ENCODE data around the gene PXDC1. TPM values are rescaled to one million over a fixed set of nuclear protein-coding genes. Genes with fewer than 3 reads are reported as not detected.
"Not testable (repeated sequence)": the region's sequence is repeated elsewhere in the genome, so short reads cannot be mapped to it uniquely, and the experiment has no call there.

The PXDC1 gene

DNA sequence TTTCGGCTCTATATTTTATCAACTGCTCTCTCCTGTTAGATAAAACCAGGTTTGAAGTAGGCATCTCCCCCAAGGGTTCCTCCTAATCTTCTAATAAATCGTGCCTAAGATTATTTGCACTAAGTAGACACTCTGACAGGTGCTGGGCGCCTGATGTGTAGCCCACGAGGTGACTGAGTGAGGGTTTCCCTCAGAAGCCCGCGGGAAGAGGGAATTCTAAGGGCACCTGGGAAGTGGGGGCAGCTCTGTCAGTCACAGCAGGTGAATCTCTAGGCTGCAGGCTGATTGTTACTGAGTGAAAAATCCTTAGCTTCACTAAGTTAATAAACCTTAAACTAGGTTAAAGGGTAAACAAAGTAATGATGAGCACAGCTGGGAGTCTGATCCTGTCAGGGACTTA is 68.2 kb downstream of the PXDC1 start:
- no peak overlapping the region for H4K5ac ChIP-seq (ENCODE audit: low read length)
- no peak for DNase-seq
- no peak overlapping the region for H3K56ac ChIP-seq (ENCODE audit: low read length)
- H4K8ac ChIP-seq (ENCODE audit: low read depth, low read length): no peak overlapping the region
- H3K27ac ChIP-seq (ENCODE audit: low read depth, low read length): no peak overlapping the region
- no peak overlapping the region for H3K23ac ChIP-seq (ENCODE audit: low read length)
- H3K18ac ChIP-seq (ENCODE audit: low read length): no peak overlapping the region
- no peaks in the 10 kb centered on the region for H3K79me1 ChIP-seq (ENCODE audit: low read length)
- H3K4me3 ChIP-seq (ENCODE audit: low read length): no peak overlapping the region
- H3K9ac ChIP-seq (ENCODE audit: low read length): no peak overlapping the region
- H2AK5ac ChIP-seq (ENCODE audit: low read length): no peak overlapping the region
- no peak overlapping the region for H3K4ac ChIP-seq (ENCODE audit: low read depth, low read length)
- no peaks in the 10 kb centered on the region for H3K79me2 ChIP-seq (ENCODE audit: control insufficient read depth, insufficient read depth, low read length)
- H2BK5ac ChIP-seq (ENCODE audit: low read length): no peak overlapping the region
- no peaks in the 10 kb centered on the region for H3K4me1 ChIP-seq (ENCODE audit: control insufficient read depth, low read depth, low read length)
- no peak overlapping the region for H2BK120ac ChIP-seq (ENCODE audit: low read depth, low read length)
- no CpG with 5 or more reads among the region's 6 CpGs for WGBS (ENCODE audit: extremely low coverage, insufficient coverage, low lambda C conversion rate)
- no peak overlapping the region for H2BK15ac ChIP-seq (replicated peaks; ENCODE audit: low read depth)
- H3K36me3 ChIP-seq (ENCODE audit: control insufficient read depth, insufficient read depth, low read length): no peaks in the 10 kb centered on the region
- H3K4me2 ChIP-seq (ENCODE audit: low read length): no peak overlapping the region
- no peaks in the 10 kb centered on the region for H3K27me3 ChIP-seq (ENCODE audit: insufficient read depth, low read length, poor library complexity)

DNA sequence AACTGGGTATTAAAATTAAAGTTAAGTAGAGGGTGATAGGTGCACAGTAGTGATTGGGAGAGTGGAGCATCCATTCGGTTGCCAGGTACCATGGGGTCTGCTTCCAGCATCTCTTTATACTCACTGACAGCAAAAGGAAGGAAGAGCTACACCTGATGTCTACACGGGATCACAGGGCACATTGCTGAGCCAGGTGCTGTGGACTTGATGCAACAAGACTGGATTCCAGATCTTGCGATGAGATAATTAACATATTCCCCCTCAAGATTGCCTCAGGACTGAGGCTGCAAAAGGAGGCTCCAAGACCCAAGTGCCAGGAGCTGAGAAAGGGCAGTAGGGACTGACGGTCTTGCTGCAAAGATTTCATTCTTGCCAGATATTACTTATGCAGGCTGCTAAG is 72.6 kb downstream of the PXDC1 start:
- Histone ChIP-seq H3K27me3 (ENCODE audit: insufficient read depth, low read length, poor library complexity) (no peaks in the 10 kb centered on the region), H2BK5ac (ENCODE audit: low read length) (no peak overlapping the region), H3K27ac (ENCODE audit: low read depth, low read length) (no peak overlapping the region), H3K56ac (ENCODE audit: low read length) (no peak overlapping the region), H4K8ac (ENCODE audit: low read depth, low read length) (no peak overlapping the region), H4K5ac (ENCODE audit: low read length) (no peak overlapping the region), H3K4ac (ENCODE audit: low read depth, low read length) (no peak overlapping the region), H3K4me3 (ENCODE audit: low read length) (no peak overlapping the region), H2BK15ac (replicated peaks; ENCODE audit: low read depth) (no peak overlapping the region), H3K79me1 (ENCODE audit: low read length) (no peaks in the 10 kb centered on the region), H3K9ac (ENCODE audit: low read length) (no peak overlapping the region), H2AK5ac (ENCODE audit: low read length) (no peak overlapping the region), H2BK120ac (ENCODE audit: low read depth, low read length) (no peak overlapping the region), H3K4me1 (ENCODE audit: control insufficient read depth, low read depth, low read length) (no peaks in the 10 kb centered on the region), H3K79me2 (ENCODE audit: control insufficient read depth, insufficient read depth, low read length) (no peaks in the 10 kb centered on the region), H3K36me3 (ENCODE audit: control insufficient read depth, insufficient read depth, low read length) (no peaks in the 10 kb centered on the region), H3K4me2 (ENCODE audit: low read length) (no peak overlapping the region), H3K23ac (ENCODE audit: low read length) (no peak overlapping the region), H3K18ac (ENCODE audit: low read length) (no peak overlapping the region)
- WGBS (ENCODE audit: extremely low coverage, insufficient coverage, low lambda C conversion rate): no CpG with 5 or more reads among the region's 4 CpGs
- DNase-seq: no peak

DNA sequence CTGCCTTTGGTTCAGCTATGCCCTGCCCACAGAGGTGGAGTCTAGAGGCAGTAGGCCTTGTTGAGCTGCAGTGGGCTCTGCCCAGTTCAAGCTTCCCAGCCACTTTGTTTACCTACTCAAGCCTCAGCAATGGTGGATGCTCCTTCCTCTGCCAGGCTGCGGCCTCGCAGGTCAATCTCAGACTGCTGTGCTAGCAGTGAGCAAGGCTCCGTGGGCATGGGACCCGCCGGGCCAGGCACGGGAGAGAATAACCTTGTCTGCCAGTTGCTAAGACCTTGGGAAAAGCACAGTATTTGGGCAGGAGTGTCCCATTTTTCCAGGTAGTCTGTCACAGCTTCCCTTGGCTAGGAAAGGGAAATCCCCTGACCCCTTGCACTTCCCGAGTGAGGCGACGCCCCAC is 73.8 kb downstream of the PXDC1 start:
- not testable (repeated sequence) for H2BK15ac ChIP-seq (replicated peaks; ENCODE audit: low read depth)
- no CpG with 5 or more reads among the region's 9 CpGs for WGBS (ENCODE audit: extremely low coverage, insufficient coverage, low lambda C conversion rate)

DNA sequence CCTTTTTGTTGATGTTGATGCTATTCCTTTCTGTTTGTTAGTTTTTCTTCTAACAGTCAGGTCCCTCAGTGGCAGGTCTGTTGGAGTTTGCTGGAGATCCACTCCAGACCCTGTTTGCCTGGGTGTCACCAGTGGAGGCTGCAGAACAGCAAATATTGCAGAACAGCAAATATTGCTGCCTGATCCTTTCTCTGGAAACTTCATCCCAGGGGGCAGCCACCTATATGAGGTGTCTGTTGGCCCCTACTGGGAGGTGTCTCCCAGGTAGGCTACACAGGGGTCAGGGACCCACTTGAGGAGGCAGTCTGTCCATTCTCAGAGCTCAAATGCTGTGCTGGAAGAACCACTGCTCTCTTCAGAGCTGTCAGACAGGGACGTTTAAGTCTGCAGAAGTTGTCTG is 74.2 kb downstream of the PXDC1 start:
- H3K4me3 ChIP-seq (ENCODE audit: low read length); H2BK120ac ChIP-seq (ENCODE audit: low read depth, low read length); H3K9ac ChIP-seq (ENCODE audit: low read length); H4K5ac ChIP-seq (ENCODE audit: low read length); H3K18ac ChIP-seq (ENCODE audit: low read length); H4K8ac ChIP-seq (ENCODE audit: low read depth, low read length); H3K4me2 ChIP-seq (ENCODE audit: low read length); H3K56ac ChIP-seq (ENCODE audit: low read length); H3K4me1 ChIP-seq (ENCODE audit: control insufficient read depth, low read depth, low read length); H2BK15ac ChIP-seq (replicated peaks; ENCODE audit: low read depth); H3K36me3 ChIP-seq (ENCODE audit: control insufficient read depth, insufficient read depth, low read length); H3K79me2 ChIP-seq (ENCODE audit: control insufficient read depth, insufficient read depth, low read length); H2BK5ac ChIP-seq (ENCODE audit: low read length); H3K23ac ChIP-seq (ENCODE audit: low read length); H3K27me3 ChIP-seq (ENCODE audit: insufficient read depth, low read length, poor library complexity); H3K27ac ChIP-seq (ENCODE audit: low read depth, low read length); H3K79me1 ChIP-seq (ENCODE audit: low read length); H3K4ac ChIP-seq (ENCODE audit: low read depth, low read length); DNase-seq; H2AK5ac ChIP-seq (ENCODE audit: low read length): not testable (repeated sequence)
- no CpG with 5 or more reads among the region's 1 CpG for WGBS (ENCODE audit: extremely low coverage, insufficient coverage, low lambda C conversion rate)

More for the DNA sequence above, 73.8 kb downstream of the PXDC1 start:
- not testable (repeated sequence) for H4K5ac ChIP-seq (ENCODE audit: low read length); H3K4me2 ChIP-seq (ENCODE audit: low read length); H3K4me1 ChIP-seq (ENCODE audit: control insufficient read depth, low read depth, low read length); H3K4me3 ChIP-seq (ENCODE audit: low read length); H3K79me2 ChIP-seq (ENCODE audit: control insufficient read depth, insufficient read depth, low read length); H3K56ac ChIP-seq (ENCODE audit: low read length); H3K4ac ChIP-seq (ENCODE audit: low read depth, low read length); H2AK5ac ChIP-seq (ENCODE audit: low read length); H4K8ac ChIP-seq (ENCODE audit: low read depth, low read length); H3K18ac ChIP-seq (ENCODE audit: low read length); DNase-seq; H3K9ac ChIP-seq (ENCODE audit: low read length); H2BK5ac ChIP-seq (ENCODE audit: low read length); H3K79me1 ChIP-seq (ENCODE audit: low read length); H3K23ac ChIP-seq (ENCODE audit: low read length); H3K27ac ChIP-seq (ENCODE audit: low read depth, low read length); H3K36me3 ChIP-seq (ENCODE audit: control insufficient read depth, insufficient read depth, low read length); H3K27me3 ChIP-seq (ENCODE audit: insufficient read depth, low read length, poor library complexity); H2BK120ac ChIP-seq (ENCODE audit: low read depth, low read length)

Small RNAs within 50 kb of the gene (small RNA-seq; reads per million reads assigned to genes)
- not detected for gene AL033523.1 (ENCODE audit: insufficient read depth)

Measured in mesendoderm (in vitro differentiated cells).